Epidermal melanocyte (primary cell): ENCODE data around the gene GON7.
"Not testable (repeated sequence)": the region's sequence is repeated elsewhere in the genome, so short reads cannot be mapped to it uniquely, and the experiment has no call there.

Experiments
- DNase-seq: peaks from one replicate; pipeline ENCODE4 v3.0.0; 2011; ENCODE audit warnings: low spot score; ENCODE audit not compliant: insufficient read length

Gene GON7, protein sequence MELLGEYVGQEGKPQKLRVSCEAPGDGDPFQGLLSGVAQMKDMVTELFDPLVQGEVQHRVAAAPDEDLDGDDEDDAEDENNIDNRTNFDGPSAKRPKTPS

DNA sequence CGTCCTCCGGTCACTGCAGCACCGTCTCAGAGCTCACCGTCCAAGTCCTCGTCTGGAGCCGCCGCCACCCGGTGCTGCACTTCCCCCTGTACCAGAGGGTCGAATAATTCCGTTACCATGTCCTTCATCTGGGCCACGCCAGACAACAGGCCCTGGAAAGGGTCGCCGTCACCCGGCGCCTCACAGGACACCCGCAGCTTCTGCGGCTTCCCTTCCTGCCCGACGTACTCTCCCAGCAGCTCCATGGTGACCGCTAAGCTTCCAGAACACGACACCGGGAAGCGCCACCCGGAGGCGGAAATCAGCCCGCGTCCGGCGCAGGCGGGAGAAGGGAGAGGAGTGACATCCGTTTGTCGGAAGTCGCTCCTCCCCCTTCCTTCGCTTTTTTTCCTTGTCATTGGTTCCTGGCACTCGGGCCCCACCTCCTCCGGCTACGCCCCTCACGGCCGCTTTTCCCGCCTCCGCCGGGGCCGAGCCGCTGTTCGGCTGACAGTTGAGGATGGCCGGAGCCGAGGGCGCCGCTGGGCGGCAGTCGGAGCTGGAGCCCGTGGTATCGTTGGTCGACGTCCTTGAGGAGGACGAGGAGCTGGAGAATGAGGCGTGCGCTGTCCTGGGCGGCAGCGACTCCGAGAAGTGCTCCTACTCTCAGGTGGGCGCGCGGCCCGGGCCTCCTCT, at the start of gene GON7, which contains the start of gene UBR7:
Gene GON7, minus strand, starts transcription at position 273 of the 675 bp plus-strand sequence. Its CDS starts 28 bp downstream, at position 245.
Gene UBR7, plus strand, starts transcription at position 464 of the 675 bp plus-strand sequence. Its CDS starts 36 bp downstream, at position 500.
- DNase-seq: peak; percentile 79

DNA sequence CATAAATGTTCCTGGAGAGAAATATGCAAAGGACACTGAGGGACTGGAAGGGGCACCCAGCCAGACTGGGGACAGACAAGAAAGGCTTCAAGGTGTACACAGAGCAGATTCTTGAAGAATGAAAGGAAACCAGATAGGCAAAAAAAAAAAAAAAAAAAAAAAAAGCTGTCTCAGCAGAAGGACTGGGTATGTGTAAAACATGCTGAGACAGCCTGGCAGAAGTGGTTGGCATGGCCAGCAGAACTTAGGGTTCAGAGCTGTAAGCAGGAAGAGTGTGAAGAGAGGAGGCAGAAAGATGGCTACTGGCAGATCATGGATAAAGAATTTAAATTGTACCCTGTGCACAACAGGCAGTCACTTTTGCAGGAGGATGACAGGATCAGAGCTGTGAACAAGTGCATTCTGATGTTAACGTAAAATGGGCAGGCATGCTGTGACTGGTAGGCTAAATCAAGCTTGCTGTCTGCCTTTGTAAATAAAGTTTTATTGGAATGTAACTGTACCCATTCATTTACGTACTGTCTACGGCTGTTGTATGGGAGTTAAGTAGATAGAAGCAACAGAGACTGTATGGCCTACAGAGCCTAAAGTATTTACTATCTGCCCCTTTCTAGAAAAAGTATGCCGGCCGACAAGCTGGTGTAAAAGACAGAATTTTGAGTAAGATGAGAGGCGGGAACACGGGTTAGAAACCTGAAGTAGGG, 42.4 kb upstream of the GON7 start:
- DNase-seq: no peak

DNA sequence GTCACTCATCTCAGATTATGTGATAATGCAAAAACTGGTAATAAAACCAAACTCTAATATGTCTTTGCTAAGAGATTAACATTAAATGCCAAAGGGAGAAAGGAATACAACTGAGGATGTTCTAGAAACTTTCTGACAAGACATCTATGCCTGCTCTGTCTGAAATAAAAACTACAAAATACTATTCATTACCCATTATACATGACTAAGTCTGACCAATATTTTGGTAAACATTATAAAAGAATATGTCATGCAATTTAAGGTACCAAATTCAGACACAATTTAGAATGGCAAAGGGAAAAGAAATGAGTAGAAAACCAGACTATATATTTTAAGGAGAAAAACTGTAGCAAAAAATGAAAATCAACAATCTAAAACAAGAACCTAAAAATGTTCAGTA, 39.7 kb upstream of the GON7 start:
- no peak for DNase-seq

DNA sequence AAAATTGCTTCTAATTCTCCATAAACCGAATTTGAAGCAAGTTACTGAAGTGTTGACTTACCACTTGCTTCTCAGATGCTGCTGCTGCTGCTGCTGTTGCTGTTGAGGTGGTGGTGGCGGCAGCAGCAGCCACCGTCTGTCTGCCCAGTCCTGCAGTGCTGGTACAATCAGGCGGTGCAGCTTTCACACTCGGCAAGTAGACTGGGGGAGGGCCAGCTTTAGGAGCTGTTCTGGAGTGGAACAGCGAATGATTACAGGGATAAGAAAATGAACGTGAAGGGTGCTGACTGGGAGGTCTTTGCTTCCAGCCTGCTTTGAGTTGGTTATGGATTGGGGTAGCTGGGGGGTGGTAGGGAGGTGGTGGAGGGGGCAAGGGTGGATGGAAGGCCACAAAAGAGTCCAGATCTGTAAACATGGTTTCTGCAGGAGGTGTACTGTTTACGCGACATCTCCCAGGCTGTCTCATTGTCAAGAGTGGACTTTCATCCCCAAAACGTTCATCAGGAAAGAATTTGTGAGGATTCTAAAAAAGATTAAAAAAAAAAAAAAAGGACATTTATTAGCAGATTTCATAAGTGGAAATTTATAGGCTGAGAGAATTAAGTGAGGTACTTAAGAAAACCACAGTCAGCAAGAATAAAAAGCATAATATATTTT, 39.0 kb upstream of the GON7 start:
- no peak for DNase-seq

DNA sequence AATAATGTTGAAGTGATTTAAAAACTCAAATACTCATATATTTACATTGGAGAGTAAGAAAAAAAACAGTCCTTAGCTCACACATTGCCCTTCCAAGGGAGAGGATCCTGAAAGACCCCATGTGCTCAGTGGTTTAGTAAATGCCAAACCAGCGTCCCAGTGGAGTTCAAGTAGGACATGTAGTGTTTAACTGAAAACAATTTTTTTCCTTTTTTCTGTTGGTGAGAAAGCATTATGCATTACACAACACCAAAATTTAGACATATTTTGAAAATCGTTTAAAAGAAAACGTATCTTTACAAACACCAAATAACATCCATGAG, 33.8 kb upstream of the GON7 start:
- no peak for DNase-seq

DNA sequence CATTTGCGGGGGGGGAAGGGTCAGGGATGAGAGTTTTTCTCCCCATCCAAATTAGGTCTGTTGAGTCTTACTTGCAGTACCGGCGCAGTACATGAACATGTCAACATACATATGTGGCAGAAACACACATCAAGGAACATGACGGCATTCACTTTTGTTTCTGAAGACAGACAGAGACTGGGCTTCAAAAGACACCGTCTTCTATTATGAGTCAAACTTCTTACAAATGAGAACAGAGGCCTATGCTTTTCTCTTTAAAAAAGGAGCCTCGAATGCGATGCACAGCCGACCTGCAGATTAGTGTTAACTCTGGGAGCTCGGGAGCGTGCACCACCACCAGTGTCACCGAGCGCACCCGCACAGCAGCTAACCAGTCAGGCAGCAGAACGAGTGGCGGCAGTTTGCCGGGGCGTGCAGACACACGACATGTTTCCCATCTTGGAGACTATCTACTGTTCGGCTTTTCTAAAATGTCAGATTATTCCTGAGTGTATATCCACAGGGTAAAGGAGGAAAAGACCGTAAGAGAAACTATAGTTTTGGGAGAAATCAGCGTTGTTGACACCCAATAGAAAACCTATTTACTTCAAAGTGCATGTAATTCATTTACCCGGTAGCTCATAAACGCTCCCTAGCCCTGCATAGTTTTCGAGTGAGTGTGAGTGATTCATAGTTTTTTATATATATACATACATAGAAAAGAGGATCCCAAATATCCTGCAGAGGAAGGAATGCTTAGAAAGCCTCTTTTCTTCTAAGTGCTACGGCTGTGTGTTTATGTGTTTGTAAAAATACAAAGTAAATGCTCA, 33.2 kb upstream of the GON7 start:
- DNase-seq: no peak

DNA sequence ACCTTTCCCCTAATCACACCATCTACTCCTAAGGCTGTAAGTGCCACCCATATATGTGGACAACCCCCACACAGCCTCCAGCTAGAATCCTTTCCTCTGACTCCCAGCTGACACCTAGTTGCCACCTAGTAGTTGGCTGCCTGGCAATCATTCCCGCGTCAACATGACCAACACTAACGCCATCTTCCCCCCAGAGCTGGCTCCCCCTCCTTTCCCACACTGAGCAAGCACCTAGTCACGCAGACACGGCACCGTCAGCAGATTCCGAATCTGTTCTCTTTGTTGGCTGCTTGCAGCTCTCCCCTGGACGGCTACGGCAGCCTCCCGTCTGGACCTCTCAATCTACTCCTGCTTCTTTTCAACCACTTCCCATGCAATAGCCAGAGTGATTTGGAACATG, 27.9 kb upstream of the GON7 start:
- DNase-seq: no peak

DNA sequence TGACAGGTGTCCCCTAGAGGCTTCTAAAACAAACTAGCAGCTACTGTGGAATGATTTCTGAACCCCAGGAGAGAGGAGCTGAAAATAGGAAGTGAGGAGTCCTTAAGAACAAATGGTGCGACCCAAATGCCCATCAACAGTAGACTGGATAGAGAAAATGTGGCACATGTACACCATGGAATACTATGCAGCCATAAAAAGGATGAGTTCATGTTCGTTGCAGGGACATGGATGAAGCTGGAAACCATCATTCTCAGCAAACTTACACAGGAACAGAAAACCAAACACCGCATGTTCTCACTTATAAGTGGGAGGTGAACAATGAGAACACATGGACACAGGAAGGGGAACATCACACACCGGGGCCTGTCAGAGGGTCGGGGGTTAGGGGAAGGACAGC, 26.2 kb upstream of the GON7 start:
- not testable (repeated sequence) for DNase-seq

DNA sequence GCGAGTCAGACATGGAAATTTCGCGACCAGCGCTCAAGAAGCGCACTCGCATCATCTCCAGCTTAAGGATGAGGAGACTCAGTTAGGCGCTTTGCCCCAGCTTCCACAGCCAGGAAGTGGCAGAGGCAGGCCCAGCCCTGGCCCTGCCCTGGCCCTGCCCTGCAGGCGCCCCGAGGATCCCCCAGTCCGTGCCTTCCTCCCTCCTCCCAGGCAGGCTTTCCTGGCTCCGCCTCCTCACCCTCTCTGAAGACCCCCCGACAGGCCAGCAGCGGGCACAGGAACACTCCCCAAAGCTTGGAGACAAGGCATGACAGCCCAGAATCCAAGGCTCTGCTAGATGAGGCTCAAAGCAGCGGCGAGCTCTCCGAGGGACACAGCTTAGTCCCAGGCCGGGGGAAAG, 25.3 kb upstream of the GON7 start:
- no peak for DNase-seq

DNA sequence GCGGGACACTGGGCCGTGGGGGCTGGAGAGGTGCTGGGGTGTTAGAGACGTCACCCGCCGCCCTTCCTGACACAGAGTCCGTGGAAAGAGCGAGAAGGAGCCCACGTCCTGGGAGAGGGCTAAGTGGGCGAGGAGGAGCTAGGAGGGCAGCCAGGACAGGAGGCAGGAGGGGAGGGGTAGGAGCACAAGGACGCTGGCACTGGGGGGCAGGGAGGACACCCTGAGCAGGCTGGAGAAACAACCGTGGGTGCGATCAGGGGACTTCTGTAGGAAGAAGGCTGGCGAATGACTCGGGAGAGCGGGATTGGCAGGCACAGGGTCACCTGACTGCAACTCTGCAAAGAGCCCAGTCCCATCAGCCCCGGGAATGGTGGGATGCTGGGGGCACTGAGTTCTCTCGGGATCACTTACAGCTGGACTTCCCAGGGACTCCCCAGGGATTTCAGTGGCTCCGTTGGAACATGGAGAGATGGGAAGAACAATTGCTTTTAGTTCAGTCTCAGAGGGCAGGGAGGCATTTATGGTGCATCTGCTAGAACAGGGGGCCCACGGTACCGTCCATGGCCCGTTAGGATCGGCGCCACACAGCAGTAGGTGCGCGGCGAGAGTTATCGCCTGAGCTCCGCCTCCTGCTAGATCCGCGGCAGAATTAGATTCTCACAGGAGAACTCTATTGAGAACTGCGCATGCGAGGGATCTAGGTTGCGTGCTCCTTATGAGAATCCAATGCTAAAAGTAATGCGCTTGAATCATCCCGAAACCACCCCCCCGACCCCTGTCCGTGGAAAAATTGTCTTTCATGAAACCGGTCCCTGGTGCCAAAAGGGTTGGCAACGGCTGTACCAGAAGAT, 24.5 kb upstream of the GON7 start:
- DNase-seq: no peak

DNA sequence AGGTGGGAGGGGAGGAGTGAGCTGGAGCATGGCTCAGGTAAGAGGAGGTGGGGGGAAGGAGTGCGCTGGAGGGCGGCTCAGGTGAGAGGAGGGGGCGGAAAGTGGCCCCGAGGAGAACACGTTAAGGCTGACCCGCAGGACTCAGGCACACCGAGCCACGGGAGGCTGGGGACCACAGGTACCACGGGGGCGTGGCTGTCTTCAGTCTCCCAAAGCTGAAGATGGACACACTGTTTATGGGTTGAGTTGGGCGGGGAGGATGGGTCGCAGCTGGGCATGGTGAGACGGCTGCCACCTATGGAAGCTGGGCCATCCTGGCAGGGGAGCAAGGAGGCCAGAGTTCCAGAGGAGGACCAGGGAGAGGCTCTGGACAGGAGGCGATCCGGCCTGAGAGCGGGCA, 23.7 kb upstream of the GON7 start:
- no peak for DNase-seq

DNA sequence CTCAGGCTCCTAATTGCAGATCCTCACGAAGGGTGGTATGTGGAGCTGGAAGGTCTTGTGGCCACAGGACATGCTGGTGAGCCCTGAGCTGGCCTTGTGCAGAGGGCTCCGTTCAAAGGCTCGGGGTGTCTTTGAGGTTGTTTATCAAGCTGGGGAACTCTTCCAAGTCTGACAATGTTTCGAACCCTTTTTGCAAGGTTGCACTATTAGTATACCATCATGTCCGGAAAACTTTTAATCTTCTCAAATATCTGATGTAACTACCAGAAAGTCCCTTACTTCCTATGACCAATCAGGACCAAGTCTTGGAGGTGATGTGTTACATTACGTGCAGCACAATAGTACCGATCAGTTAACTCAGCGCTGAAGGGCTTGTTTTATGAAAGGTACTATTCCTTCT, 21.7 kb upstream of the GON7 start:
- no peak for DNase-seq

DNA sequence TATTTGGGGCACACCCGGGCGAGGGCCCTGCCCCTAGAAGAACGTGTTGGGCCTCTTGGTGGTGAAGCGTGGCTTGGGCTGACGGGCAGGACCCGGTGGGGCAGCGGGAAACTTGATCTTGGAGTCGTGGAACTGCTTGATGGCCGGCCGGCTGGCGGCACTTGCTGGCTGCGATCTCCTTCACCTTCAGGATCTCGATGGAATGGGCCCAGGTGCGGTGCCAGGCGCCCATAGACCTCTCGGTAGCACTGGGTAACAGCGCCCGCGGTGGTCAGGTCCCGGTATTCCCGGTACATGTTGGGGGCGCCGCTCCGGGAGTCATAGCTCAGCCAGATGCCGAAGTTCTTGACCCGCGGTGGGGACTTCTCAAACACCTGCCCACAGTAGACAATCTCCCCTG, 16.7 kb upstream of the GON7 start:
- no peak for DNase-seq

DNA sequence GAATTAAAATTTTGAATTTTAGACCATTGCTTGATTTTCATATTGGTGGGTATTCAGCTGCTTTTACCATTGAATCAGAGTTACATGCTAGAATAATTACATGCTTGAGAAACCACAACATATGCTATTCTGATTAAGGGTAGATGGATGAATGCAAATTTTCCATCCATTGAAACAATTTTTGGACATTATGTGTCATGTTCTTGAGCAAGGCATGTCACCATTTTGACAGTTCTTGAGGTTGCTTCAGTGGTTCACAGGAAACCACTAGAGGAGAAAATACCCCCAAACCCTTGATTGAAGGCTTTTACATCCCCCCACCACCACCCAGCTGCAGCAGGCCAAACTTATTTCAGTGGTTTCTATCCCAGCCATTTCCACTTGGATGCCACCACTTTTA, 13.6 kb upstream of the GON7 start:
- no peak for DNase-seq

DNA sequence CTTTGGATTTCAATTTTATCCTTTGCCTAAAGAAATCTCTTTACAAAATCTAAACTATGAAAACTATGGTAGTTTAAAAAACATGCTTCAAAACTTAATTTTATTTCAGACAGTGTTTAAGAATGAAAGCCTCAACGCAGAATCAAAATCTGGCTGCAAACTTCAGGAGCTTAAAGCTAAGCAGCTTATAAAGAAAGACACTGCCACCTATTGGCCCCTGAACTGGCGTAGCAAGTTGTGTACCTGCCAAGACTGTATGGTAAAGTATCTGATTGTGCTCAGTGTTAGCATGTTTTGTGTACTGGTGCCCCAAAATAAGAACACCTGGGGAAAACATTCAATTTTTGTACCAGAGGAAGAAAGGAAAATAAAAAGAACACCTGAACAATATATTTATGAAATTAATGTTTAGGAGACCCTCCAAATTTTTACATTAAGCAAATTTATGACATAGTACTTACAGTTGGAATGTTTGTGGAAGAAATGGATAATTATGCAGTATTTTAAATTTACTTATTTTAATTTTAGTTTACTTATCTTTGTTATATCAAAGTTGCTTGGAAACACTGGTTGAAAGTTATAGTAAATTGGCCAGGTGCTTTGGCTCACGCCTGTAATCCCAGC, 12.3 kb upstream of the GON7 start:
- no peak for DNase-seq

DNA sequence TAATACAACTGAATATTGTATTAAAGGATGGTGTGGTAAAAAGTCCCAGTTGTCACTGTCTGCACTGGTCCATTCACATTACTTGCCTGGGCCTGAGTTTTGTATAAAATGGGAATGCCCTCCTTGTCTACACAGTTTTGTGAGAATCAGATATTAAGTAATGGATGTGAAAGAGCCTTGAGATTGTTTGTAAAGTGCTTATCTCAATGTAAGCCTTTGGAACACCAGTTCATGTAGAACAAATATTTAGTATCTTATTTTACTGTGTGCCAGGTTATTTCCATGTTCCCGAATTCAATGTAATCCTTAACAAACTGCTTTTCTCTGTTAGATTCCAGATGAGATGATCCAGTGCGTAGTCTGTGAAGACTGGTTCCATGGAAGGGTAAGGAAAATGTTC, 7.7 kb upstream of the GON7 start:
- no peak for DNase-seq

DNA sequence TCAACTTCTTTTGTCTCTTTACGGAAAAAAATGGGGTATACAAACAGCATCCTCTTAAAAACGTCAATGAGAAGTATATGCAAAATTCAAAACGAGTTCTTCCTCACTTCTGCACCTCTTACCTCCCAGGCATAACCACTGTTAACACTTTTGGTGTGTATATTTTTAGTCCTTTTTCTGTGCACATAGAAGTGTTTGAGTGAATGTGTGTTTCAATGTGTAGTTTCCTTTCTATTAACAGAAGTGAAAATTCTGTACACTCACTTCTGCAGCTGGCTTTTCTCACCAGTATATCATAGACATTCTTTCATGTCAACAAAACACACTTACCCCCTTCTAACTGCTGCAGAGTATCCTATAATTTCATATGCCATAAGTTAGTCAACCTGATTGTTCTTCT, 5.6 kb upstream of the GON7 start:
- DNase-seq: no peak

DNA sequence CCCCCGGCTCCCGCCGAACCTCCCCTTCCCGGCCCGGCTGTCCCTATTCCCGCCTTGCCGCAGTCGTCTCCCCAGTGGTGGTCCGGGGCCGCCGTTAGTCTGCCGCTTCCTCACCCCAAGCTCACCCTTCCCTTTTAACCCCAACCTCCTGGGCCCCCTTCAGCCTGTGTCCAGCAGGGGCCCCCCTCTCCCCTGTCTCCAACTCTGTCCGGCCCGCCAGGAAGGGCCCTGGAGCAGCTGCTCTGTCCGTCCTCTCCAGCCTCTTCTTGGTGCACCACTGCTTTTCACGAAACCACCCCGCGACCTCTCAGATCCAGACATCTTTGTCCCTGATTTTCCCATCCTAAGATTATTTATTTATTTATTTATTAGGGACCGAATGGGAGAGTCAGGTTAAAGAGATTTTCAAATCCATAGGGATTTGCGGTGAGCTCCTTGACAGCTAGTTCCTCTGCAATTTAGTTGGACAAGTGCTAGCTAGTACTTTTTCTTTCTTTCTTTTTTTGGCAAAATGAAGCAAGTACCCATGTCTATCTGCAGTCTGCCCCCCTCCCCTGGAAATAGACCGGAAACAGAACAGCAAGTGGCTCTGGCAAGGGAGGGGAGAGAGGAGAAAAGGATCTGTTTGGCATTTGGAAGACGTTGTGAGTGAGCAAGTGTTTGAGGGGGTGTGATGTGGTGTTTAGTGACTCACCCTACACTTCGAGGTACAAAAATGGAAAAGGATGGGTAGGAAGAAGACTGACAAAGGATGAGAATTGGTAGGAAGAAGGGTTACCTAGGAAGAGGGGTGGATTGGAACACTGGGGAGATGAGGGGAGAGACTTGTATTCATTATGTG, 823 bp upstream of the GON7 start:
- DNase-seq: no peak

DNA sequence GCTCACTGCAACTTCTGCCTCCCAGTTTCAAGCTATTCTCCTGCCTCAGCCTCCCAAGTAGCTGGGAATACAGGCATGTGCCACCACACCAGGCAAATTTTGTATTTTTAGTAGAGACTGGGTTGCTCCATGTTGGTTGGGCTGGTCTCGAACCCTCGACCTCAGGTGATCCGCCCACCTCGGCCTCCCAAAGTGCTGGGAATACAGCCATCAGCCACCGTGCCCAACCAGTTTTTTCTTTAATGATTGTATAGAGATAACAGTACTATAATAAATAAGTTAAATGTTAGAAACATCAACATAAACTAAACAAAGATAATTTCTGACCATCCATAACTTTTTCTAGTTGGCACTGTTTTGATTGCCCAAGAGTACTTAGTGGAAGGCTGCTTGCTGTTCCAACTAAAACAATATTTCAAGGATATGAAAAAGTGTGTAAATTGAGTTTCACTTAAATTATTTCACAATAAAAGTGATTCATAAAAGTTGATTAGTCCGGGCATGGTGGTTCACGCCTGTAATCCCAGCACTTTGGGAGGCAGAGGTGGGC, 5.6 kb downstream of the GON7 start:
- DNase-seq: no peak
